Transverse colon (tissue), 4 donors: ENCODE results near the gene DENND1A. TPM values are rescaled to one million over a fixed set of nuclear protein-coding genes. Genes with fewer than 3 reads are reported as not detected.
"Not testable (repeated sequence)": the region's sequence is repeated elsewhere in the genome, so short reads cannot be mapped to it uniquely, and the experiment has no call there.

Source experiments
- DNase-seq: peaks from one replicate; pipeline ENCODE4 v3.0.0-alpha.2; 2019
- H3K27ac ChIP-seq, 4 donors: fragments of 200-600 bp; sonication (generic); 2 replicates each; pipeline ENCODE4 v1.5.1; 2016 to 2018; ENCODE audit warnings: inconsistent platforms in 4 of 4
- H3K27me3 ChIP-seq: fragments of 200-600 bp; sonication (generic); 2 replicates; pipeline ENCODE4 v1.5.1; 2017; ENCODE audit warnings: inconsistent platforms
- H3K36me3 ChIP-seq, 4 donors: fragments of 200-600 bp; sonication (generic); 2 replicates each; pipeline ENCODE4 v1.5.1; 2017 to 2019; ENCODE audit warnings: inconsistent platforms in 4 of 4
- H3K4me1 ChIP-seq, 4 donors: fragments of 200-600 bp; sonication (generic); 2 replicates each; pipeline ENCODE4 v1.5.1; 2017 to 2020; ENCODE audit warnings: inconsistent platforms in 4 of 4
- H3K4me3 ChIP-seq, 4 donors: fragments of 200-600 bp; sonication (generic); 1 replicate in 1 of 4; 2 replicates in 3 of 4; pipeline versions ENCODE4 v1.5.1 to v1.6.1; 2017 to 2019; ENCODE audit warnings: inconsistent platforms in 4 of 4
- H3K9me3 ChIP-seq, 2 donors: fragments of 200-600 bp; sonication (generic); 2 replicates each; pipeline ENCODE4 v1.5.1; 2017 to 2019; ENCODE audit warnings: inconsistent platforms in 2 of 2
- EP300 ChIP-seq: sonication (generic); formaldehyde crosslinking; IDR thresholded peaks from one replicate; pipeline ENCODE4 v1.6.1; 2017; ENCODE audit warnings: antibody characterized with exemption, low read depth
- POLR2A ChIP-seq: fragments of 450-650 bp; IDR thresholded peaks from one replicate; pipeline ENCODE4 v1.6.1; 2016; ENCODE audit warnings: antibody characterized with exemption, mild to moderate bottlenecking, moderate library complexity
- POLR2AphosphoS5 ChIP-seq, 3 donors: sonication (generic); formaldehyde crosslinking; IDR thresholded peaks; one replicate each; pipeline ENCODE4 v1.6.1; 2016; ENCODE audit warnings: antibody characterized with exemption in 3 of 3
- WGBS, 2 donors: methylation state at CpG; one replicate each; pipeline ENCODE4 v1.1.5; 2018; ENCODE audit warnings: low coverage in 1 of 2; 5-methylcytosine and 5-hydroxymethylcytosine counted together
- in situ Hi-C, 4 donors: fragments of 200-750 bp; cut with MboI; loops; one replicate each; pipeline versions ENCODE4 v1.15.0 to v1.15.1; 2017; ENCODE audit warnings: low sequenced_read_pairs in 3 of 4, low pct_ligation_motif_present in 1 of 4, low pct_unique_long_range_greater_than_20kb in 1 of 4
- intact Hi-C: fragments of 100-400 bp; cut with DNase I; formaldehyde crosslinking; loops from one replicate; pipeline ENCODE4 v1.15.1; 2023; ENCODE audit warnings: low total_unique reads
- total RNA-seq, 4 donors: library from RNA; depleted of rRNA; stranded (reverse); fragments of >200 nt; gene quantifications; one replicate each; pipeline ENCODE4 v1.1.0, GENCODE V29; 2016
- TF ChIP-seq, protein P1 (sequence below), 5 experiments: fragments of 200-600 bp in 3 of 5; fragments of 450-650 bp in 2 of 5; sonication (generic) in 3 of 5; IDR thresholded peaks; 1 replicate in 2 of 5; 2 replicates in 3 of 5; pipeline ENCODE4 v1.5.1; 2016 to 2017; ENCODE audit warnings: antibody characterized with exemption in 5 of 5, inconsistent platforms in 3 of 5, mild to moderate bottlenecking in 2 of 5, moderate library complexity in 1 of 5

Gene DENND1A
- total RNA-seq, 4 donors from 2014 or later = 12.5 to 78.6 (median 40.0) TPM

DNA sequence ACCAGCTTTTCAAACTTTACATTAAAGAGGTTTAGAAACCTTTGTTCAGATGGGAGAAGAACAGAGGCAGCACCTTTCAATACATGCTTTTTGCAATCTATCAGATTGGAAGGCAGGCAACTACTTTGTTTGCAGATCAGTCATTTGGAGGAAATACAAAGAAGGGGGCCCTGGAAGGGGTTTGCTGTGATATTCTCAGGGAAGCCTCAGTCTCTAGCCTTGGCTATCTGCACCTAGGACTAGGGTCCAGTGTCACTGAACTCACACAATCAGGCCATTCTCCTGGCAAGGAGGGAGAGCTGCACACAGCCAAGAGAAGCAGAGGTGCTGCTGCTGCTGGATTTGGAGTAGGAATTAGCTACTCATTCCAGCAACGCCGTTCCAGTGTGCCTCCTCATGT lies 494.5 kb downstream of the DENND1A start:
- DNase-seq = no peak
- Histone ChIP-seq H3K27ac (no peak overlapping the region), H3K4me3 (no peak overlapping the region), H3K36me3 (peaks cover 0 to 22% (median 6%) of the 10 kb centered on the region in 4 donors), H3K4me1 (no peaks in the 10 kb centered on the region), H3K27me3 (no peaks in the 10 kb centered on the region), H3K9me3 (no peaks in the 10 kb centered on the region)
- in situ Hi-C loops = no loop called here
- intact Hi-C loops = no loop called here
- TF ChIP-seq POLR2AphosphoS5 (IDR thresholded peaks at IDR 0.05) = no peak
- TF ChIP-seq, protein P1, sequence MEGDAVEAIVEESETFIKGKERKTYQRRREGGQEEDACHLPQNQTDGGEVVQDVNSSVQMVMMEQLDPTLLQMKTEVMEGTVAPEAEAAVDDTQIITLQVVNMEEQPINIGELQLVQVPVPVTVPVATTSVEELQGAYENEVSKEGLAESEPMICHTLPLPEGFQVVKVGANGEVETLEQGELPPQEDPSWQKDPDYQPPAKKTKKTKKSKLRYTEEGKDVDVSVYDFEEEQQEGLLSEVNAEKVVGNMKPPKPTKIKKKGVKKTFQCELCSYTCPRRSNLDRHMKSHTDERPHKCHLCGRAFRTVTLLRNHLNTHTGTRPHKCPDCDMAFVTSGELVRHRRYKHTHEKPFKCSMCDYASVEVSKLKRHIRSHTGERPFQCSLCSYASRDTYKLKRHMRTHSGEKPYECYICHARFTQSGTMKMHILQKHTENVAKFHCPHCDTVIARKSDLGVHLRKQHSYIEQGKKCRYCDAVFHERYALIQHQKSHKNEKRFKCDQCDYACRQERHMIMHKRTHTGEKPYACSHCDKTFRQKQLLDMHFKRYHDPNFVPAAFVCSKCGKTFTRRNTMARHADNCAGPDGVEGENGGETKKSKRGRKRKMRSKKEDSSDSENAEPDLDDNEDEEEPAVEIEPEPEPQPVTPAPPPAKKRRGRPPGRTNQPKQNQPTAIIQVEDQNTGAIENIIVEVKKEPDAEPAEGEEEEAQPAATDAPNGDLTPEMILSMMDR (IDR thresholded peaks at IDR 0.05) = no peak
- no peak for TF ChIP-seq POLR2A
- no peak for TF ChIP-seq EP300
- 97% methylated on average over 2 of the region's 2 CpGs; no CpG with 5 or more reads in 1 of the 2 donors for WGBS, 2 donors

DNA sequence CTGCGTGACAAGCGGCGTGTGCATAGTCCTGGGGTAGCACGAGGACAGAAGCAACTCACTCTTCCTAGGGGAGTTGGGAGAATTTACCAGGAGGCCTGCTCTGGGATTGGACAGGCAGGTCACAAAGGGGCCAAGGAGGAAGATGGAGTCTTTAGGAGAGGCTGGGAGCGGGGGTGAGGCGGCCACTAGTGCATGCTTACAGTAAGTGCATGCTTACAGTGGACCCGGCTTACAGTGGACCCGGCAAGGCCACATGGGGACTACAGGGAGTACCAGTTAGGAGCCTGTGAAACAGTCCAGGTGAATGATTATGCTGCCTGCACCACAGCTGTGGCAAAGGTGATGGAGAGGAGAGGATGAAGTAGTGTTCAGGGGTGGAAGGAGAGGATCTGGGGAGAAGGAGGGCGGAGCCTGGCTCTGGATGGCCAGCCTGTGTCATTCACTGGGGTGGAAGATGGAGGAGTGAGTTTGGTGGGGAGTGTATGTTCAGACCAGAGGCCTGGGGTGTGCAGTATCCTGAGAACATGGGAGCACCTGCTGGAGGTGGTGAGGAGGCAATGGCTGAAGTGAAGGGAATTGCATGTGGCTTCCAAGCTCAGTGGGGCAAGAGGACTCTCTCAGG lies 495.2 kb downstream of the DENND1A start:
- DNase-seq = no peak
- H3K36me3 ChIP-seq = peaks cover 0 to 17% (median 6%) of the 10 kb centered on the region in 4 donors

DNA sequence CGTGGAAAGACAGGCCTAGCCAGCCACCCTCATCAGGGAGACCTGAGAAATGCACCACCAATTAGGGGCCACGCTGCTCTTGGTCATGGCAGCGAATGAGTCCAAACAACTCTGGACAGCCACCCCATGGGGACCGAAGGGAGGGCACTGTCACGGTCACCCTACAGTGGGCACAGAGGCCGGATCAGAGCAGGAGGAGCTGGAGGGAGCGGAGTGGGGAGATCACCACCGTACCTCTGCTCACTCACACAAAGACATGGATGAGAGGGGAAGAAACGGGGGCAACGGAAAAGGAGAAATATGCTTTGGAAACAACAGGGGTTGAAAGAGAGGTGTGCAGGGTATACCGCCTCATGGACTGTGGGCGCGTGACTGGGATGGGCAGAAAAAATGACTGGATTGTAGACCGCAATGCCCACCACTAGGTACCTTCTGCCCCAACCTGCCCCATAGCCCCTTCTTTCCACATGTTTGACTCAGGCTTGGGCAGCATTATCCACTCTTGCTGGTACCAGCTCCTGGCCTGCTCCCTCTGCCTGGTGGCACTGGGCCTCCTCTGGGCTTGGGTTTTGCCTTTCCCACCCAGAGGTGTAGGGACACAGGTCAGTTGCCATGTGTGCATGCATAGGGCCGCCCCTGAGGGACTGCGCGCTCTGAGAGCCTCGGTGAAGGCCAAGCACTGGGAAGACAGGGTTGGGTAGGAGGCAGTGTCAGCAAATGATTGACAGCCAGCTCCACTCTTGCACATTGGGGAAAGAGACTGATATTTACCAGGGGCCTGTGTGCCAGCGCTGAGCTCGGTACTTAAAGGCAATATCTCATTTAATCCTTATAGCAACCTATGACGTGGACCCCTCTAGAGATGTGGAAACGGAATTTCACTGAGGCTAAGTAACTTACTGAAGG lies 497.3 kb downstream of the DENND1A start:
- no peak for DNase-seq
- 67 to 95% methylated on average over 1 to 22 of the region's 22 CpGs for WGBS, 2 donors
- intact Hi-C loops = no loop called here
- Histone ChIP-seq H3K27me3 (no peaks in the 10 kb centered on the region), H3K36me3 (peaks cover 0 to 10% (median 3%) of the 10 kb centered on the region in 4 donors), H3K4me1 (no peaks in the 10 kb centered on the region), H3K9me3 (no peaks in the 10 kb centered on the region), H3K27ac (no peak overlapping the region), H3K4me3 (no peak overlapping the region)
- in situ Hi-C loops = no loop called here
- TF ChIP-seq POLR2AphosphoS5 (IDR thresholded peaks at IDR 0.05) (no peak), EP300 (no peak), POLR2A (no peak)
- TF ChIP-seq, protein P1 (IDR thresholded peaks at IDR 0.05) = no peak

More for the DNA sequence above, 495.2 kb downstream of the DENND1A start:
- 89 to 100% methylated on average over 1 to 9 of the region's 9 CpGs for WGBS, 2 donors
- in situ Hi-C loops = no loop called here
- H3K9me3 ChIP-seq = no peaks in the 10 kb centered on the region
- intact Hi-C loops = no loop called here
- H3K4me1 ChIP-seq = no peaks in the 10 kb centered on the region
- H3K4me3 ChIP-seq = no peak overlapping the region
- no peak for TF ChIP-seq POLR2AphosphoS5 (IDR thresholded peaks at IDR 0.05)
- no peak overlapping the region for H3K27ac ChIP-seq
- no peaks in the 10 kb centered on the region for H3K27me3 ChIP-seq

DNA sequence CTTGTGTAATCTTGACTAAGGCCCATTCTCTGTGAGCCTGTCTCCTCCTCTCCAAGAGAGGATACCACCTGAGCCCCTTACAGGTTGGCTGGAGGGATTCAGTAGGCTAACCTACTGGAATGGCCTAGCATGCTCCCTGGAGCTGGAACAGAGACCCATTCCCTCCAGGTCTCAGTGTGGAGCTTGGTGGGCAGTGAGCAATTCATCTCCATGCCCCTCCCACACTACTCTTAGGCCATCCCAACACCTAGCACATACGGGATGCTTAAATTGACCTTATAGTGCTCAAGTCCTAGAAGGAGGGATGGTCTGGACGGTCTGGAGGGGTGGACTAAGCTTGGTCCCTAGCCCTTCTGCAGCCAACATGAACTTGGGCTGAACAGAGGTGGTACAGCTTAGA lies 498.3 kb downstream of the DENND1A start:
- H3K4me3 ChIP-seq = no peak overlapping the region
- H3K4me1 ChIP-seq = no peaks in the 10 kb centered on the region
- 88% methylated on average over 2 of the region's 2 CpGs; no CpG with 5 or more reads in 1 of the 2 donors for WGBS, 2 donors
- peaks cover 0 to 10% (median 2%) of the 10 kb centered on the region in 4 donors for H3K36me3 ChIP-seq
- no peak for TF ChIP-seq EP300
- TF ChIP-seq, protein P1 (IDR thresholded peaks at IDR 0.05) = no peak
- no peak for TF ChIP-seq POLR2A
- no peak for TF ChIP-seq POLR2AphosphoS5 (IDR thresholded peaks at IDR 0.05)
- H3K9me3 ChIP-seq = no peaks in the 10 kb centered on the region
- intact Hi-C loops (no loop called here), in situ Hi-C loops (no loop called here)
- H3K27me3 ChIP-seq = no peaks in the 10 kb centered on the region
- no peak overlapping the region for H3K27ac ChIP-seq
- no peak for DNase-seq

DNA sequence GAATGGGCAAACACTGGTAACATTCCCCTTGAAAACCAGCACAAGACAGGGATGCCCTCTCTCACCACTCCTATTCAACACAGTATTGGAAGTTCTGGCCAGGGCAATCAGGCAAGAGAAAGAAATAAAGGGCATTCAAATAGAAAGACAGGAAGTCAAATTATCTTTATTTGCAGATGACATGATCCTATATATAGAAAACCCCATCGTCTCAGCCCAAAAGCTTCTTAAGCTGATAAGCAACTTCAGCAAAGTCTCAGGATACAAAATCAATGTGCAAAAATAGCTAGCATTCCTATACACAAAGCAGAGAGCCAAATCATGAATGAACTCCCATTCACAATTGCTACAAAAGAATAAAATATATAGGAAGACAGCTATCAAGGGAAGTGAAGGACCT lies 501.5 kb downstream of the DENND1A start:
- H3K9me3 ChIP-seq, H3K27me3 ChIP-seq, H3K27ac ChIP-seq, H3K4me3 ChIP-seq, H3K4me1 ChIP-seq, DNase-seq, H3K36me3 ChIP-seq, intact Hi-C loops, in situ Hi-C loops: not testable (repeated sequence)
- WGBS, 2 donors = 70 to 91% methylated on average over 1 of the region's 1 CpG
